ENCODE results near the gene KCNIP4.
"Not testable (repeated sequence)": the region's sequence is repeated elsewhere in the genome, so short reads cannot be mapped to it uniquely, and the experiment has no call there.

Gene KCNIP4

DNA sequence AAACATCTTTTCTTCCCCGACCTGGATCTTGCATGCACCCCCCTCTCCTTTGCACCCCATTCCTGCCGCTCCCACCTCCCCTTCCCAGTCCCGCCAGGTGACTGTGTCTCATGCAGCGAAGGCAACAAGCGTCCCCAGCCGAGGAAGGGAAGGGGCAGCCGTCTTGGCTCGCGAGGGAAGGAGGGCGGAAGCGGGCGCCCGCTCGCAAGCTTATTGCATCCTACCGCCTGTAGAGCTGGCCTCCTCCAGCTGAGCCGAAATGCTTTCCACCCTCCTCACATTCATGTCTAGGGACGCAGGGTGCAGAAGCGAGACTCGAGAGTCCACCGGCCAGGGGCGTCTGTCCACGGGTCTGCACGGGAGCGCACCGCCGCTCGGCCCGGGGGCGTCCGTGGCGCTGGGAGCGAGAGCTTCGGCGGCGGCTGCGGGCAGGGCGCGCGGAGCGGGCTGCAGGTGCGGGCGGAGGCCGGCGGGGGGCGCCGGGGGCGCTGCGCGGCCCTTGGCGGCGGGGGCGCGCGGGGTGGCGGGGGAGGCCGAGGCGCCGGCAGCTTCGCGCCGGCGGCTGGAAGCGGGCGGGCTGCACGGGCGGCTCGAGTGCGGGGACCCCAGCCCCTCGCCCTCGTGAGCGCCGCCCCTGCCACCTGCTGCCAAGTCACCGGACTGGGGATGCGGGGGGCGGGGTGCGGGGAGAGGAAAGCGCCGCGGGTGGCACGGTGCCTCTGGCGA, at the start of gene KCNIP4:
KCNIP4 (minus strand) TSS at position 426 of the 726 bp plus-strand sequence.
- no peak for DNase-seq (ENCODE audit: low spot score)

- not testable (repeated sequence) for DNase-seq (ENCODE audit: low spot score)
Measured at GRCh38 chr4:21996618-21997017, 48.0 kb upstream of the KCNIP4 start.

DNA sequence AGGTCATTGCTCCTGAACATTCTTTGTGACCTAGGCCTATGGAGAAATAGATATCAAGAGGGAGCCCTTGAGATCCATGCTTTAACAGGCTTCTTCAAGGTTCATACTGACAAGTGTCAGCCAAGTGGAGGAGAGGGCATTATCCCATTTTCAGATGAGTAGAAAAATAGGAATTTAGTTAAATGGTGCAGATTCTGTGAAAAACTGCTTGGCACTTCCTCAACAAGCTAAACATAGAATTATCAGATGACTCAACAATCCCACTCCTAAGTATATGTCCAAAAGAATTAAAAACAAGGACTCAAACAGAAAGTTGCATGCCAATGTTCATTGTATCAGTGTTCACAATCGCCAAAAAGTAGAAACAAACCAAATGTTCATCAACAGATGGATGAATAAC, 43.8 kb upstream of the KCNIP4 start:
- no peak for DNase-seq (ENCODE audit: low spot score)

DNA sequence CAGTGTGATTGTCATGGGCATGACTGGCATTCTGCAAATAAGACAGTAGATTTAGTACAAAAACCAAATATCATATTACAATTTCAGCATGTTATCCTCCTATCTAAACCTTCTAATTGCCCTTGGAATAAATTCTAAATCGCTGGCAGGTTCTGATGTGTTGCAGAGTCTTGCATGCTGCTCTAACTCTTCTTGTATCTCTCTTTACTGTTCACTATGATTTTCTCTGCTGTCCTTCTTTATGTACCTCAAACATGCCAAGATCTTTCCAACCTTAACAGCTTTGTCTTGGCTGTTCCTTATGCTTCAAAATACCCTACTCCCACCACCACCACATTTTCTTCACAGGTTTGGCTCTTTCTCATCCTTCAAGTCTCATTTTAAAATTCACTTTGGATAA, 43.0 kb upstream of the KCNIP4 start:
- DNase-seq (ENCODE audit: low spot score): no peak

DNA sequence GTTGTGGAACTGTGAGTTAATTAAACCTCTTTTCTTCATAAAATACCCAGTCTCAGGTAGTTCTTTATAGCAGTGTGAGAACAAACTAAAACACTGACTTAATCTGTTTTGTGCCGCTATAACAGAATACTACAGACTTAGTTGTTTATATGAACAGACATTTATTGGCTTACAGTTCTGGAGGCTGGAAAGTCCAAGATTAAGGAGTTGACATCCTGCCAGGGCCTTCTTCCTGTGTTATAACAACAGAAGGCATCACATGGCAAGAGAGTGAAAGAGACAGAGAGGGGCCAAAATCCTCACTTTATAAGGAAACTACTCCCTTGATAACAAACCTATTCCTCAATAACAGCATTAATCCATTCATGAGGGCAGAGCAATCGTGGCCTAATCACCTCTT, 42.5 kb upstream of the KCNIP4 start:
- no peak for DNase-seq (ENCODE audit: low spot score)

DNA sequence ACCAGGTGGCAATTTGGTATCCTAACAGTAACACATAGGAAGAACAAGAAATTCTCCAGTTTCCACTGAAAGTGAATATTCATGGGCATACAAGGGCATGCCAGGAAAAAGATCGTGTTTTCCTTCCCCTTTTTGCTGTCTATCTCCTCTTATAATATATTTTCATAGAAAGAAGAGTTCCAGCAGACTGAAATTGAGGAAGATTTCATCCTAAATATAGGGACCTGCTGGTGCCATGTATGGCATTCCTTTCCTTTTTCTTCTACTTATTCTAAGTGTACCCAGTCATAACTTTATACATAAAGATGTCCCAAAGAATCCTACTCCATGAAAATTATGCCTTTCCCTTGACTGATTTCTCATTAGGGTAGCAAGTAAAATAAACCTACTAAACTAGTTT, 40.8 kb upstream of the KCNIP4 start:
- no peak for DNase-seq (ENCODE audit: low spot score)

DNA sequence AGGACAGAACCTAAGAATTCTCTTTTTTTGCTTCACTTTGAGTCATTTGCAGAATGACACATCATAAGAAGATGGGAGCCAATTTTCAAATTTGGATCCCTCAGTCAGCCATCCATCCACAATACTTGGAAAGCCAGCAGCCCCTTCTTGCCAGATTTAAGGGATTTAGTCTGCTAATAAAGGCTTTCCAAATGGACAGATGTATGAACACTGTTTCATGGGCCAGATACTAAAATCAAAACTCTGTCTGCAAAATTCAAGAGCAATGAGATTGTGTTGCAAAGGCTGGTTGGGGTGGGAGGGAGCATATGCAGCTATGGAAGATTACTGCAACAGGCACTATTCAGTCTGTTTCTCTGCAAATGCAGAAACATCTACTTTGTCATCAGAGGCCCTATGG, 37.7 kb upstream of the KCNIP4 start:
- no peak for DNase-seq (ENCODE audit: low spot score)

DNA sequence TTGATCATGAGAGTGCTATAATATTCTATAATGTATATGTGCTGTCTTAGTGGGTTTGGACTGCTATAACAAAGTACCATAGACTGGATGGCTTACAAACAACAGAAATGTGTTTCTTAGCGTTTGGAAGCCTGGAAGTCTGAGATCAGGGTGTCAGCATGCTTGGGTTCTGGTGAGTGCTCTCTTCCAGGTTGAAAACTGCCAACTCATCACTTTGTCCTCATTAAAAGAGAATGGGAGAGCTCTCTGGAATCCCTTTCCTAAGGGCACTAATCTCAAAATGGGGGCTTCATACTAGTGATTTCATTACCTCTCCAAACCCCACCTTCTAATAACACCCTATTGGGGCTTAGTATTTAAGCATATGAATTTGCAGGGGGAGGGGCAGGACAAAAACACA, 33.5 kb upstream of the KCNIP4 start:
- DNase-seq (ENCODE audit: low spot score): no peak

GRCh38 chr4:21979196-21979595, 30.6 kb upstream of the KCNIP4 start:
- no peak for DNase-seq (ENCODE audit: low spot score)

DNA sequence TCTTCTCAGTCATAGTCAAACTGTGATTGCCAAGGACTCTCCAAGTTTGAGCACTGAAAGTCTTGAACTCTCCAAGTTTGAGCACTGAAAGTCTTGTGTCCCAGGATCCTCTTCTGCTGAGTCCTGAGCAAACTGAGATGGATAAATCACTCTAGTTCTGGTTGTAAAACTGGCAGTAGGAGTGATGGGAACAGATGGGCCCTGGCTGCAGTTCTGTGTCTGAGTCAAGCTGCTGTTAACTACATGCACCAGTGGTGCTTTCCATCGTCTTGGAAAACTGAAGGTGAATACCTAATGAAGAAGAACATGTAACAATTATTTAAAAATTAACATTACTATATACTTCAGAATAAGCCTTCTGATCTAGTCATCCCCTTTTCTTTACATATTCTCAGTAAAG, 27.6 kb upstream of the KCNIP4 start:
- DNase-seq (ENCODE audit: low spot score): no peak

DNA sequence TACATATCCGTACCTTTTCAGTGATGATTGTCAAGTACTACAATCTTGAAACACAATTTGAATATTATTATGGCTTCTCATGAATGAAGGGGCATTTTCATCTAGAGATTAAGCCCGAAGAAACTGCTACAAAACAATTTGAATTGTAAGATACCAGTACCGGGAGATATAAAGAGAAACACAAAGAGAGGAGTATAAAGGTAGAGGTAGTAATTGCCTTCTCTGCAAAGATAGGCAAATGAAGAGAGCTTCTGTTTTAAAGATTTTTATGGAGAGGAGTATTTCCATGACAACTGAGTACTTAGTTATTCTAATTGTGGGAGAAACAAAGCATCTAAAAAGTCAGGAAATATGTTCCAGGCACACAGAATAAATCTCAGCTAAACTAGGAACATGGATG, 25.3 kb upstream of the KCNIP4 start:
- DNase-seq (ENCODE audit: low spot score): no peak

DNA sequence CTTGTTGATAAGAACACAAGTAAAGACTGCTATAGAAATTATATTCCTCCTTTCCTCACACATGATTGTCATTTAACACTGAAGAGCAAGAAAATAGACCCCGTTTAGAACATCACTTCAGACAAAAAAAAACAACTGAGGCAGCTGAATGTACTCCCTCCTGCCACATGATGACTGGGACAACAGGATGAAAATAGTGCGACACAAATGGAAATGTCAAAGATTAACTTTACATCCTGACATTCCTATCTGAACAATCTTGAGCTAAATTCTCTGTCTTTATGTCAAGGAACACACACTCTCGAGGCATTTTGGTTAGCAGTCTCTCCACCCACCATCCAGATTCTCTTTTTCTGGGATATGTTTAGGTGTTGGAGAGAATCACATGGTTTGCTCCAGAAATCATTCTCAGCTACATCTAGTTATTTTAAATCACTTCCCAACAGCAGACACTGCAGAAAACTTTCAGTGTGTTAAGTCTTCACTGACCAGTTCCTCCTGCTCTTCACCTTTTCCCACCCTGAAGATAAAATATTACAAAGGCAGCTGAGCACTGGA, 16.3 kb upstream of the KCNIP4 start:
- no peak for DNase-seq (ENCODE audit: low spot score)

DNA sequence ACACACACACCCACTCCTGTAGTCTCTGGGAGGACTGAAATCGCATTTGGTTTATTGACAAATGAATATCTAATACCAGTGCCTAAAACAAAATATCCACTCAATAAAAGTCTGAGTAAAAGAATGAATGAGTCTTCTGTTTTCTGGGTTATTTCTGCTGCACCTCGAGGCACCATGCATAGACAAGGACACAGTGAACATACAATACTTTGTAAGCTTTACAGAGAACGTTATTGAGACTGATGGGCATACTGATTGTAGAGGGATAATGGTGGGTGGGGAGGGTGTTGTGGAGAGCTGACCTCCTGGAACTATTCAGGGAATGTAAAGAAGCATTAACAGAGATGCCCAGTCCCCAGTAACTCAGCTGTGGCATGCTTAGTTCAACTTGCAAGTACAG, 14.1 kb upstream of the KCNIP4 start:
- no peak for DNase-seq (ENCODE audit: low spot score)

DNA sequence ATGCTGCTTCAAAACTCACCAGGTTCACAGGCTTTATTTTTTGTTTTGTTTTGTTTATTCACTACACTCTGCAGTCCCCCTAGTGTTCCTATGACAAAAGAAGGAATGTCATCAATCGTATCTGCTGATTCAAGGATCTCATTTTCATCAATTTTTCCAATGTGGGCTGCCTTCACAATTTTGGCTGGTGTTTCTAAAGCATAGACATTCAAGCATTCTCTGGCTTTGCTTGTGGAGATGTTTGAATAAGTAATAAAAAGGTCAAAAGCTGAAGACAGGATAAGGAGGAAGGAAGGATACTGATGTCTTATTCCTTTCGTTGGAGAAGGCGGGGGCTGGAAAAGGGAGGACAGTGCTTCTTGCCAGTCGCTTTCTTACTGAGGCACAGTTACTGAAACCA, 12.2 kb upstream of the KCNIP4 start:
- DNase-seq (ENCODE audit: low spot score): no peak

GRCh38 chr4:21954916-21955315, 6.3 kb upstream of the KCNIP4 start:
- DNase-seq (ENCODE audit: low spot score): no peak

GRCh38 chr4:21953653-21954052, 5.1 kb upstream of the KCNIP4 start:
- no peak for DNase-seq (ENCODE audit: low spot score)

DNA sequence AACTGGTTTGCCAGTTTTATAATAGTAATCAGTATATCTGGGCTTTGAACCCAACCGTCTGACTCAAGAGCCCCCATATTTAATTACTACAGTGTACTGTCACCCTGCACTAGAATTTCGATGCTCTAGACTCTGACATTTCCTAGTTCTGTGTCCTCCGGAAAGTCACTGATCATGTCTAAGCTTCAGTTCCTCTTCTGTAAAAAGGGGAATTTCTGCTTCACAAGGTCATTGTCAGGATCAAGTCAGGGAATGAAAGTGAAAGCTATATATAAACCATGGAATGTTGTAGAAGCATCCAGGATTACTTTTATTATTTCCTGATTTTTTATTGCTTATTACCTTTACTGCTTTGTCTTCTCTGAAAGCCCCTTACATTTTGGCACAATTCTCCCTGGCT, 4.0 kb upstream of the KCNIP4 start:
- no peak for DNase-seq (ENCODE audit: low spot score)

GRCh38 chr4:21949073-21949457, 493 bp upstream of the KCNIP4 start:
- DNase-seq (ENCODE audit: low spot score): no peak

DNA sequence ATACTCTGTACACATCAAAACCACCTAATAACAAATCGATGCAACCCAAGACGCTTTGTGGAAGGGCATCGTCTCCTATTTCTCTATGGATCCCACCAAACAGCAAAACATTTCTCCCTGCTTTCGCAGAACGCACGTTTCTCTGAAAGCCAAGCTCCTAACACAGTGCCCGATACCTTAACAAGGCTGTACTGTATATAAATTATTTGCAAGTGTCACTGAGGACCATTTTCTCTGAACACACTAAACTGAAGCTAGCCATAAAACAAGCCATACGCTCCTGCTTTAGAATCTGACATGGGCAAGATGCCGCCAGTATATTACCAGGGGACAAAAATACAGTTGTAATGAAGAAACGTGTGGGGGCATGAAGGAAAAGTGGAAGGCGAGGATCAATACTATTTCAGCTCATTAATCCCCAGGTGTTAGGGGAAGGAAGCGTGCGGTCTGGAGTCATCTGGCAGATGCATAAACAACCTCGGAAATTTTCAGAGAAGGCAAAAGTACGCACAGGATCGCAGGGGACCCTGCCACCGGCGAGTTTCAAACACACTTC, 703 bp downstream of the KCNIP4 start:
- no peak for DNase-seq (ENCODE audit: low spot score)

GRCh38 chr4:21946858-21947257, 1.7 kb downstream of the KCNIP4 start:
- no peak for DNase-seq (ENCODE audit: low spot score)

DNA sequence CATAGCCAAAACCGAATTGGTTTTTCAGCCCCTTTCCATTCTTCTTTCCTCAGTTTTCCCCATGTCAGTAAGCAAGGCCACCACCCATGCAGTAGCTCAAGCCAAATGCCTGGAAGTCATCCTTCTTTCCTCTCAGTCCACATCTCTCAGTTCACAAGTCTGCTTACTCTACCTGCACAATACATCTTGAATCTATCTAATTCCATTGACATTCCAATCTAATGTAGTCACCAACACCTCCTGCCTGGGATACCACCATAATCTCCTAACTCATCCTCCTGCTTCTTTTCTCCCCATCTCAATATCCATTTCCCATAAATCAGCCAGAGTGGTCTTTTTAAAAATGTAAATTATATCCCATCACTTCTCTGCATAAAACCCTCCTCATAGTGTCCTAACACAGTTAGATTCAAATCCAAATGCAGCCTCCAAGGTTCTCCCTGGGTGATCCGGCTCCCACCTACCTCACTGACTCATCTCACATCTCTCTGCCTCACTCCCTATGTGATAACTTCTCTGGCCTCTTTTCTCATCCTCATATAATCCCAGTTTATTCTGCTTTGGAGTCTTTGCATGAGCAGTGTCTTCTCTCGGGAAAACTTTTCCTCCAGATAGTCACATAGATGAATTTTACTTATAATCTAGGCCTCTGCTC, 26.9 kb downstream of the KCNIP4 start:
- no peak for DNase-seq (ENCODE audit: low spot score)

- DNase-seq (ENCODE audit: low spot score): no peak
Measured at GRCh38 chr4:21915761-21916160, 32.8 kb downstream of the KCNIP4 start.

GRCh38 chr4:21901831-21902230, 46.7 kb downstream of the KCNIP4 start:
- DNase-seq (ENCODE audit: low spot score): no peak

Data from NAMALWA (cell line).